ENCODE results near the gene FNDC8.

- TF ChIP-seq CTCF (conservative IDR thresholded peaks at IDR 0.05; ENCODE audit: low read depth, low read length) (no peak), ELK1 (IDR thresholded peaks at IDR 0.05; ENCODE audit: borderline replicate concordance, low read depth, low read length) (no peak)
These were observed 42.5 kb downstream of the FNDC8 start for GRCh38 chr17:35163886-35164285.
